GM15510 (cell line): ENCODE measurements around the gene RCE1.

ENCODE experiments used
- POLR2A ChIP-seq: IDR thresholded peaks from 3 replicates; pipeline ENCODE4 v1.6.1; 2011; ENCODE audit warnings: borderline replicate concordance; ENCODE audit not compliant: insufficient read length; ENCODE audit errors: extremely low read depth

Gene RCE1

DNA sequence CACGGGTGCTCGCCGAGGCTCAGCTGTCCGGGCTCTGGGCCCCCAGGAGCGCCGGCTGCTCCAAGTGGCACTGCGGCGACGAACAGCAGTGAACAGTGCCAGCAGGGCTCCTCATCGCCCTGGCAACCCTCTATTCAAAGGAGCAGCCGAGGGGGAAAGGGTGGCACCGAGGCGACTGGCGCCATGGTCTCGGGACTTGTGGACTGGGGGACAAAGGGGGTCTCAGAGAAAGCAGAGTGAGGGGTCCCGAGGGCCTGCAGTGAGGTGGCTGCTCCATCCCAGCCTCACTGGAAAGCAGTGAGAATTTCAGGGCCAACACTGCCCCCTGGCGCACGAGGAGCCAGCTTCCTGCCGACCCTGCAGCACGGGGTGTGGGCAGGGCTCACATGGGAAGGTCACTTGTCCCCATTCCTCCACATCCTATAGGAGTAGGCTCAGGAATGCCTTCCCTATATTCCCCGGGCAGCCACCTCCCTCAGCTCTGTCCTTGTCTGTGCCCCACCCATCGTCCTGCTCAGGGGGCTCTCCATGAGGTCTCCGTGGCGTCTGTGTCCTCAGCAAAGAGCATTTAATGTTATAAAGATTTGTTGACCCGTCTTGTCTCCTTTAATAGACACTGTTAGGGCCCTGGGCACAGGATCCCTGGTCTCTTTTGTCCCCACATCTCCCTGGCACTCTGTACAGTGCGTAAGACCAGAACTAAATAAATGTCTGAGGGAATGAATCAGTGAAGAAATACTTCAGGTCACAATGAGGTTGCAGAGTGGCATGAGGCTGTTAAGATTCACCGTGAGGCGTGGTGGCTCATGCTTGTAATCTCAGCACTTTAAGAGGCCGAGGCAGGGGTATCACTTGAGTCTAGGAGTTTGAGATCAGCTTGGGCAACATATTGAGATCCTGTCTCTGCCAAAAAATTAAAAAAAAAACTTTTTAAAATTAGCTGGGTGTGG lies 40.0 kb downstream of the RCE1 start:
- no peak for TF ChIP-seq POLR2A

DNA sequence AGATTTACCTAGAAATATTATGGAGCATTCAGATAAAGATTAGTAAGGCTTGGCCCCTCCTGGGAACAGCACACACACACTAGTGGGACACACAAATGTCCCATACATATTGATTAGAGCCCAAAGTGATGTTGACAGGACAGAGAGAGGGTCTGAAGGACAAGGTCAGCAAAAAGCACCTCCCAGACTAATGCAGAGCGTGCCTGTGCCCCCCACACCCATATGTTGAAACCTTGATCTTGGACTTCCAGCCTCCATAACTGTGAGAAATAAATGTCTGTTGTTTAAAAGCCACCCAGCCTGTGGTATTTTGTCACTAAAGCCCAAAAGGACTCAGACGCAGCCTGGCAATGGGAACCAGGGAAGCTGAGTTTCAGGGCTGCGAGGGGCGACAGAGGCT lies 41.2 kb downstream of the RCE1 start:
- TF ChIP-seq POLR2A = no peak

DNA sequence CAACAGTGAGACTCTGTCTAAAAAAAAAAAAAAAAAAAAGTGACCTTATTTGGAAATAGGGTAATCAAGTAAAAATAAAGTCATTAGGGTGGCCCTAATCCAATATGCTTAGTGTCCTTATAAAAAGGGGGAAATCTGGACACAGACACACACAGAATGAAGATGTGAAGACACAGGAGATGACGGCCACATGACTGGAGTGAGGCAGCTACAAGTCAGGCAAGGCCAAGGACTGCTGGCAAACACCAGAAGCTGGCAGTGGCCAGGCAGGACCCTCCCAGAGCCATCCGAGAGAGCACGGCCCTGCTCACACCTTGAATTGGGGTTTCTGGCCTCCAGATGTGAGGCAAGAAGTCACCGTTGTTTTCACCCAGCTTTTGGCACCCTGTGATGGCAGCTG lies 42.2 kb downstream of the RCE1 start:
- no peak for TF ChIP-seq POLR2A

DNA sequence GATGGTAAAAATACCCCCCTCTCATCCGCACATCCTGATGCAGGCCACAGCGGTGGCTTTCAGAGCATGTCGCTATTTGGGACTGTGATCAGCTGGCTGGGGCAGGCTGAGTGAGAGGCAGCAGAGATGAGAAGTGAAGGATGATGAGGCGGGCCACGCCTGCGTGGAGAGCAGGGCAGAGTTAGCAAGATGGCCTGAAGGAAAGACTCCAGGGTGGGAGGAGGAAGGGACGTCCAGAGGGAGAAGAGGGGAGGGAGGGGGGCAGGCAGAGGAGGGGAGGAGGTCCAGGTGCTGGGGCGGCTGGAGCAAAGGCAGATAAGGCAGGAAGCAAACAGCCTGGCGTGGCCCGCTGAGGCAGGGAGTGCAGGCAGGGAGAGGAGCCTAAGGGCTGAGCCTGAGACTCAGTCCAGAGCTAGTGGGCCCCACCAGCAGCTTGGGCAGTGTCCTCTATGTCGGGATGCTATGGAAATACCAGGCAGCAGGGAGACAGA lies 42.8 kb downstream of the RCE1 start:
- TF ChIP-seq POLR2A = no peak

DNA sequence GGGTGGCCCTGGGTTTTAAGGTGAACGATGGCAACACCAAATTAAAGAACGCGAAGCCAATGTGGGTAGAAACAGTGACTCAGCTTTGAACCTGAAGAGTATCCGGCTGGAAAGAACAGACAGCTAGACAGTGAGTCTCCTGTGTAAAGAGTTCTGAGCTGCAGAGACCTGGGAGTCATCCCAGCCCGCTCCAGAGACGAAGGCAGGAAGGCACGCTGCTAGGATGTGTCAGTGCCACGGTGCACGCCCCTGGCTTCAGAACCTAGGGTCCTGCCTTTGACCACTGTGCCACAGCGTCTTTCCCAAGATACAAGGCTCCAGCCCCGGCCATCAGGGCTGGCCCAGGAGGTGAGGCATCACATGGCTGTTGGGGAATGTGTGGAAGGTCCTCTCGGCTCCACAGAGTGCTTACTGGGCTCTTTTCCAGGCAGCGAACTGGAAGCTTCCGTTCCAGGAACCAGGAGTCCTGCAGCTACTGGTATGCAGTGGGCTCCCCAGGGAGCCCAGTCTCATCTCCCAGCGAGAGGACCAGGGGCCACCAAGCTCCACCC lies 43.5 kb downstream of the RCE1 start:
- TF ChIP-seq POLR2A = no peak

DNA sequence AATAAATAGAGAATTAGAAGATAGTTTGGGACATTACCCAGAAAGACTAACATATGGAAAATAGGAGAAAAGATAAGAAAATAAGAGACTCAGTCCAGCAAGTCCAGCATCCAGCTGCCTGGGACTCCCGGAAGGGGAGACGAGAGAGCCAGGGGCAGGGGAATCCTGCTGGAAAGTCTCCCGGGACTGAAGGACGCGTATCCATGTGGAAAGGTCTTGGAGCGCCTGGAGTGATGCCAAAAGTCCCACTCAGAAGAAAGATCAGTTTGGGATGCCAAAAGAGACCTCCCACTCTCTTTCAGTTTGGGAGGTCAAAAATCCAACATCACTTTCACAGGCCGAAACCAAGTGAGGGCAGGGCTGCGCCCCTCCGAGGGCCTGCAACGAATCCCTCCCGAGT lies 44.3 kb downstream of the RCE1 start:
- TF ChIP-seq POLR2A = no peak

DNA sequence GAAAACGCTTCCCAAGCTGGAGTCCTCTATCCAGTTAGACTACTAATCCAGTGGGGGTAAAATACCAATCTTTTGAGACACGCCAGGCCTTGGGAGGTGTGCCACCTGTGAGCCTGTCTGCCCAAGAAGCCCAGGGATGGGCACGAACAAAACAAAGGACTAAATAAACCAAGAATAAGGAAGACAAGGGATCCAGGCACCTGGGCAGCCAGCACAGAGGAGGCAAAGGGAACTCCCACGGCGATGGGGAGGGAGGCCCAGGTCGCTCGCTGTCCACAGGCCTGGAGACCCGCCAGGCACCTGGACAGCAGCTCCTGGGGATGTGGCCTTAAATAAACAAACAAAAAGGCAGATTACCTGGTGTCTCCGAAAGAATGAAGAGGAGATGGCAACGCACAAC lies 45.0 kb downstream of the RCE1 start:
- no peak for TF ChIP-seq POLR2A

DNA sequence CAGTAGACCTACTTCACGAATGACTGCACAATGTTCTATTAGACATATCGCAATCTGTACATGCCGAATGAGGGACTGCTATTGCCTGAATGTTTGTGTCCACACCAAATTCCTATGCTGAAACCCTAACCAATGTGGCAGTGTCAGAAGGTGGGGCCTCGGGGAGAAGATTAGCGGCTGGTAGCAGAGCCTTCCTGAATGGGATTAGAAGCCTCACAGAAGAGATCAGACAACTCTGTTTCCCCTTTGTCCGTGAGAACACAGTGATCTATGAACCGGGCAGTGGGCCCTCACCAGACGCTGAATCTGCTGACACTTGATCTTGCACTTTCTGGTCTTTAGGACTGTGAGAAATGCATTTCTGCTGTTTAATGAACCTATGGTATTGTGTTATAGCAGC lies 46.7 kb downstream of the RCE1 start:
- TF ChIP-seq POLR2A = no peak

DNA sequence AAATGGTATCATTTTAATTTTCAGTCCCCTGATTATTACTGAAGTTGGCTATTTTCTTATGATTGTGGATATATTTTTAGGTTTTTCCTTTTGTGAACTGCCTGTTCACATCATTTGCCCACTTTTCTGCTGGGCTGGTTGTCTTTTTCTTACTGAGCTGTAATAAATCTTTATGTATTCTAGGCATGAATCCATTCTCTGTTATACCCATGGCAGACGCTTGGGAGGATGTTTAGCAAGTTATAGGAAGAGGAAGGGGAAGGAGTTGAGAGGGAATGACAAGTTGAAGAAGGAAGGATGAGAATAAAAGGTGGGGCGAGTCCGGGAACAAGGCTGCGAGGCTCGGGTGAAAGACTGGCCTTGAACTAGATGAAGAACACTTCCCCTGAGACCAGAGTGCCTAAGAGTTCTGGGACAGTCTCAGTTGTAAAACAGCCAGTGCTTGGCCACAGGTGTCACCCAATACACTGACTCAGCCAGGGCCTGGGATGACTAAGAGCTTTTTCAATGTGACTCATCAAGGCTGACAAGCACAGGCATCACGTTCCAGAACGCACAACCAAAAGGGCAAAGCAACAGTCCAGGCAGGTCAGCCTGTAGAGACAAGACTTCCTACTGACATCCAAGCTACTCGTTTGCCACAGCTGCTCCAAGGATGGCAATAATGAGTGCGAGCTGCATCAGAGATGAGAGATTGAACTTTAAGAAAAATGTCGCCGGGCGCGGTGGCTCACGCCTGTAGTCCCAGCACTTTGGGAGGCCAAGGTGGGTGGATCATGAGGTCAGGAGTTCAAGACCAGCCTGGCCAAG lies 48.8 kb downstream of the RCE1 start:
- TF ChIP-seq POLR2A = no peak

DNA sequence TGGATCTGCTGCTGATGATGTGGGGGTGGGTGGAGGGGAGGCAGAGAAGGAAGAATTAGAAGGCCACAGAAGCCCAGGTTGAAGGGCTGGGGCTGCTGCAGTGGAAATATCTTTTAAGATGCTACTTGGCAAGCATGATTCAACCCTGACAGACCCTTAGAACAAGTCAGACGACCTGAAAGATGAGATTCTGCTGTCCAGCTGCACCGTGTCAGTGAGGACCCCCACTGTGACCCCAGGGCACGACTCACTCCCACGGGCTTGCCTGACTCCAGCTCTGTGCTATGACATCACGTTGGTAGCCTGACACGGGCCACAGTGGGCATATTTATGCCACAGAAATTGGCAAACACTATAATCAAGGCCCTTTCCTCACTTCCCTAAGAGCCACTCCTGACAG lies 49.7 kb downstream of the RCE1 start:
- TF ChIP-seq POLR2A = no peak

DNA sequence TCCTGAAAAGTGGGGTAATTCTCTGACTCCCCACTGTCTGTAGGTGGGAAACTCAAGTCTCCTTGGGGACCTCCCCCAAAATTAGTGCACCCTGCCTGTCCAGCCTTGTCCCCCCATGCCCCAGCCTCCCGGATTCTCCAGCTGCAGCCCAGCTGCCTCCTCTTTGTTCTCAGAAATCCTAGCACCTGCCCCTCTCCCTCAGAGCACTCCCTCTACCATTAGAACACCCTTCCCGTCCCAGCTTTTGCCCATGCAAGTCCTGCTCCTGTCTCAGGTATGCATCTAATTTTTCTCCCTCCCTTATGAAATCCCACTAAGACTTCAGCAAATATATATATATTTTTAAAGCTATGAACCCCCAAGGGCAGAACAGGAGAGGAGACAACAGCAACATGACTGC lies 50.9 kb downstream of the RCE1 start:
- TF ChIP-seq POLR2A = no peak
